Uterus (tissue), 4 donors: ENCODE measurements around the gene SH3PXD2A. TPM values are rescaled to one million over a fixed set of nuclear protein-coding genes. Genes with fewer than 3 reads are reported as not detected.

ENCODE experiments used
- DNase-seq, 2 donors: peaks; one replicate each; pipeline ENCODE4 v3.0.0-alpha.2; 2019 to 2020
- H3K27ac ChIP-seq, 2 donors: fragments of 200-600 bp; sonication (generic); 1 replicate in 1 of 2; 2 replicates in 1 of 2; pipeline ENCODE4 v1.5.1; 2016 to 2018
- H3K27me3 ChIP-seq, 2 donors: fragments of 200-600 bp; sonication (generic); one replicate each; pipeline ENCODE4 v1.5.1; 2018 to 2019; ENCODE audit warnings: control low read depth in 1 of 2
- H3K36me3 ChIP-seq, 2 donors: fragments of 200-600 bp; sonication (generic); one replicate each; pipeline ENCODE4 v1.5.1; 2019; ENCODE audit warnings: control low read depth in 1 of 2
- H3K4me1 ChIP-seq, 2 donors: fragments of 200-600 bp; sonication (generic); one replicate each; pipeline ENCODE4 v1.5.1; 2018 to 2019; ENCODE audit warnings: control low read depth in 1 of 2
- H3K4me3 ChIP-seq, 2 donors: fragments of 200-600 bp; sonication (generic); 1 replicate in 1 of 2; 2 replicates in 1 of 2; pipeline ENCODE4 v1.5.1; 2018 to 2019; ENCODE audit warnings: mild to moderate bottlenecking in 1 of 2
- H3K9me3 ChIP-seq, 2 donors: fragments of 200-600 bp; sonication (generic); one replicate each; pipeline ENCODE4 v1.5.1; 2019; ENCODE audit warnings: control low read depth in 1 of 2
- CTCF ChIP-seq, 4 experiments: fragments of 200-600 bp in 2 of 4; fragments of 450-650 bp in 2 of 4; sonication (generic) in 2 of 4; IDR thresholded peaks; one replicate each; pipeline ENCODE4 v1.5.1; 2016 to 2019; ENCODE audit warnings: antibody characterized with exemption in 4 of 4, mild to moderate bottlenecking in 2 of 4, moderate library complexity in 1 of 4
- POLR2A ChIP-seq, 2 donors: fragments of 450-650 bp; IDR thresholded peaks; one replicate each; pipeline ENCODE4 v1.6.1; 2016; ENCODE audit warnings: antibody characterized with exemption in 2 of 2, mild to moderate bottlenecking in 1 of 2, moderate library complexity in 1 of 2
- intact Hi-C: fragments of 100-400 bp; cut with DNase I; formaldehyde crosslinking; loops from one replicate; pipeline ENCODE4 v1.15.1; 2023; ENCODE audit warnings: low total_unique reads
- total RNA-seq, 4 donors: library from RNA; depleted of rRNA in 3 of 4; stranded (reverse); fragments of >200 nt in 3 of 4; gene quantifications; one replicate each; pipeline versions ENCODE4 v1.1.0 to v1.2.4, GENCODE V29; 2014 to 2023
- donor health status: DM: yes; HTN: yes; CAD: no.

SH3PXD2A gene
- total RNA-seq, 4 donors from 2014 or later: 12.6 to 117 (median 46.6) TPM

DNA sequence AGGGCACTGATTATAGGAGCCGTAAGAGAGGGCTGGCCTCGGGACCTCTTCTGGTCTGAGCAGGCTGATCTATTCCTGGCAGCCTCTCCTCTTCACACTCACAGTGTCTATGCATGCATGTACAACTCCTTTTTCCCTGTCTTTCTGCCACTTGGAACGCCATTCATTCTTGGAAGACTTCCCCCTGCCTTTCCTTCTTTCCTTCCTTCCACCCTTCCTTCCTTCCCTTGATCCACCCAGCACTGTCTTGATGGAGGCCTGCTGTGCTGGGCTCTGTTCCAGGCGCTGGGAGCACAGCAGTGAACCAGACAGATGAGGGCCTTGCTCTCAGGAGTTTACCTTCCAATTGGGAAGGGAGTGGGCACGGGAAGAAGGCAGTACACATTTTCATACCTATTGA lies 114.8 kb downstream of the SH3PXD2A start:
- intact Hi-C loops: no loop called here

DNA sequence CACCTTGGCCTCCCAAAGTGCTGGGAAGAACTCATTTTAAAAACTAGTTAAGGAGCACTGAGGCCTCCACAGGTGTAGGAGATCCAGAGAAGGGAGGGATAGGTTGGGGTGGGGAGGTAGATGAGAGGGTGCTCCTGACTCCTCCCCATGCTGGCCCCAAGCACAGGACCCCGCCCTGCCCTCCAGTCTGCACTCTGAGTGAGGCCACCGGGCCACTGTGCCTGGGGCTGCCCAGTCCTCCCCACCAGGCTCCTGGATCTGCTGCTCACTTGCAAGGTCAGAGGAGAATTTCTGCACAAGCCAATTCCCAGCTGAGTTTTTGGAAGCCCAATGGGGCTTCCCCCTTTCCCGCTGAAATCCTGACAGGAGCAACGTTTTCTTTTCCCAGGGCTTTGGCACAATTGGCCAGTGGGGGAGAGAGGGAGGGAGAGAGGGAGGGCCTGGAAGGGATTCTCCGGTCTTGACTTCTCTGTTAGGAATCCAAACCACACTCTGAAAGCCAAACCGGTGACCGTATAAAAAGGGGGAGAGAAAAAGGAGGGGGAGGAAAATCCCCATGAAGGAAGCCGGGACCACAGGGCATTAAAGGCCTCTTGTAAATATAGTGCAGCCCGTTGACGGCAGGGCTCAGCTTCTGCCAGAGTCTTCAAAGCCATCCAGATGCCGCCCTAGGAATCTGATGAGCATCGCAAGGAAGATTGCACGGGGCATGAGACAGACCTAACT lies 116.2 kb downstream of the SH3PXD2A start:
- peak; percentile 85 to 86 for DNase-seq
- TF ChIP-seq CTCF (IDR thresholded peaks at IDR 0.05) (no peak), POLR2A (IDR thresholded peaks at IDR 0.05) (no peak)
- Histone ChIP-seq H3K27me3 (no peaks in the 10 kb centered on the region), H3K27ac (peak overlapping the region; percentile 59 to 76), H3K9me3 (no peaks in the 10 kb centered on the region), H3K4me1 (no peaks in the 10 kb centered on the region), H3K4me3 (no peak overlapping the region), H3K36me3 (no peaks in the 10 kb centered on the region)
- intact Hi-C loops: no loop called here

More for the DNA sequence above, 114.8 kb downstream of the SH3PXD2A start:
- DNase-seq: no peak
- H3K27me3 ChIP-seq: no peaks in the 10 kb centered on the region
- no peaks in the 10 kb centered on the region for H3K36me3 ChIP-seq
- H3K9me3 ChIP-seq: no peaks in the 10 kb centered on the region
- TF ChIP-seq CTCF (IDR thresholded peaks at IDR 0.05): no peak
- TF ChIP-seq POLR2A (IDR thresholded peaks at IDR 0.05): no peak
- no peaks in the 10 kb centered on the region for H3K4me1 ChIP-seq
- H3K27ac ChIP-seq: peak overlapping the region; percentile 59 to 76
- no peak overlapping the region for H3K4me3 ChIP-seq

- Histone ChIP-seq H3K4me3 (no peak overlapping the region), H3K27ac (no peak overlapping the region), H3K9me3 (no peaks in the 10 kb centered on the region), H3K36me3 (no peaks in the 10 kb centered on the region), H3K27me3 (no peaks in the 10 kb centered on the region), H3K4me1 (no peaks in the 10 kb centered on the region)
- no peak for DNase-seq
- TF ChIP-seq CTCF (IDR thresholded peaks at IDR 0.05) (no peak), POLR2A (IDR thresholded peaks at IDR 0.05) (no peak)
- intact Hi-C loops: no loop called here
Measured at GRCh38 chr10:103737735-103738367, 117.5 kb downstream of the SH3PXD2A start.

- DNase-seq: no peak
- no peak for TF ChIP-seq POLR2A (IDR thresholded peaks at IDR 0.05)
- TF ChIP-seq CTCF (IDR thresholded peaks at IDR 0.05): no peak
- H3K36me3 ChIP-seq: no peaks in the 10 kb centered on the region
- H3K27me3 ChIP-seq: no peaks in the 10 kb centered on the region
- no peak overlapping the region for H3K4me3 ChIP-seq
- no peaks in the 10 kb centered on the region for H3K4me1 ChIP-seq
- no peak overlapping the region for H3K27ac ChIP-seq
- intact Hi-C loops: no loop called here
- H3K9me3 ChIP-seq: no peaks in the 10 kb centered on the region
Measured at GRCh38 chr10:103736763-103737162, 118.6 kb downstream of the SH3PXD2A start.

DNA sequence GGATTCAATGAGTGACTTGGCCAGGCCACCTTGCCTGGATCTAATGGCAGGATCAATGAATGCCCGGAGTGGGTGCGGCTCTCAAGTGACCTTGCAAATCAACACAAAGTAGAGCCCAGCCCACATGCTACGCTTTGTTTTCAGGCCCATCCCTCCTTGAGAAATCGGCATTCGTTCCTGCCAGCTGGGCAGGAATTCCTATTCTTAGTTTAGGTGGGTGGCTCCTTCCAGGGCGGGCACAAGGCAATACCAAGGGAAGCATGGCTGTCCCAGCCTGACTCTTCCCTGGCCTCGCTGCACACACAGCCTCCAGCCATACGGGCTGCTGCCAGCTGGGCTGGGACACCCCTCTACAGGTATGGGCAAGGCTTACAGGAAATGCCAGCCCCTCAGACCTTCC lies 119.3 kb downstream of the SH3PXD2A start:
- DNase-seq: no peak
- TF ChIP-seq POLR2A (IDR thresholded peaks at IDR 0.05) (no peak), CTCF (IDR thresholded peaks at IDR 0.05) (no peak)
- no peaks in the 10 kb centered on the region for H3K4me1 ChIP-seq
- H3K36me3 ChIP-seq: no peaks in the 10 kb centered on the region
- no peaks in the 10 kb centered on the region for H3K9me3 ChIP-seq
- intact Hi-C loops: no loop called here
- H3K4me3 ChIP-seq: no peak overlapping the region
- H3K27ac ChIP-seq: no peak overlapping the region
- no peaks in the 10 kb centered on the region for H3K27me3 ChIP-seq
